A204.1 (cell line): ENCODE data around the gene CCDC182.

Experiments used
- FAIRE-seq: peaks from 2 replicates; lab custom pipeline; 2012; peaks lifted over from hg19 to GRCh38; lab: Jason Lieb, UNC

The CCDC182 gene

GRCh38 chr17:57745242-57745641, at the start of gene CCDC182:
CCDC182 (minus strand) TSS chr17:57745299; CDS start chr17:57745272, 27 bp downstream.
- no peak for FAIRE-seq

- FAIRE-seq, result no peak
Observed at GRCh38 chr17:57794841-57795240, 49.7 kb upstream of the CCDC182 start.

- FAIRE-seq, result no peak
Observed at GRCh38 chr17:57788725-57789124, 43.6 kb upstream of the CCDC182 start.

GRCh38 chr17:57785022-57785421, 39.9 kb upstream of the CCDC182 start:
- FAIRE-seq, result no peak

GRCh38 chr17:57784226-57784895, 39.3 kb upstream of the CCDC182 start:
- no peak for FAIRE-seq

- no peak for FAIRE-seq
Observed at GRCh38 chr17:57783338-57783742, 38.2 kb upstream of the CCDC182 start.

- no peak for FAIRE-seq
Observed at GRCh38 chr17:57782647-57783337, 37.7 kb upstream of the CCDC182 start.

- FAIRE-seq, result no peak
Observed at GRCh38 chr17:57782062-57782490, 37.0 kb upstream of the CCDC182 start.

GRCh38 chr17:57781386-57782061, 36.4 kb upstream of the CCDC182 start:
- no peak for FAIRE-seq

- no peak for FAIRE-seq
Observed at GRCh38 chr17:57779706-57780105, 34.6 kb upstream of the CCDC182 start.

- no peak for FAIRE-seq
Observed at GRCh38 chr17:57778306-57778705, 33.2 kb upstream of the CCDC182 start.

- no peak for FAIRE-seq
Observed at GRCh38 chr17:57776366-57776765, 31.3 kb upstream of the CCDC182 start.

GRCh38 chr17:57774872-57775271, 29.8 kb upstream of the CCDC182 start:
- no peak for FAIRE-seq

GRCh38 chr17:57773557-57773956, 28.5 kb upstream of the CCDC182 start:
- FAIRE-seq, result no peak

GRCh38 chr17:57772774-57773173, 27.7 kb upstream of the CCDC182 start:
- no peak for FAIRE-seq

- no peak for FAIRE-seq
Observed at GRCh38 chr17:57767561-57767960, 22.5 kb upstream of the CCDC182 start.

GRCh38 chr17:57766318-57766943, 21.3 kb upstream of the CCDC182 start:
- FAIRE-seq, result no peak

GRCh38 chr17:57762452-57763395, 17.6 kb upstream of the CCDC182 start:
- no peak for FAIRE-seq

GRCh38 chr17:57761887-57762286, 16.8 kb upstream of the CCDC182 start:
- FAIRE-seq, result no peak

- no peak for FAIRE-seq
Observed at GRCh38 chr17:57760046-57760445, 14.9 kb upstream of the CCDC182 start.

- FAIRE-seq, result no peak
Observed at GRCh38 chr17:57758654-57759053, 13.6 kb upstream of the CCDC182 start.

- FAIRE-seq, result no peak
Observed at GRCh38 chr17:57757735-57758134, 12.6 kb upstream of the CCDC182 start.
